ENCODE results near the gene PRKCH. TPM values are rescaled to one million over a fixed set of nuclear protein-coding genes. Genes with fewer than 3 reads are reported as not detected.
"Not testable (repeated sequence)": the region's sequence is repeated elsewhere in the genome, so short reads cannot be mapped to it uniquely, and the experiment has no call there.

Gene PRKCH
- total RNA-seq, 1 experiment from 2014 or later, result 5.2 TPM

DNA sequence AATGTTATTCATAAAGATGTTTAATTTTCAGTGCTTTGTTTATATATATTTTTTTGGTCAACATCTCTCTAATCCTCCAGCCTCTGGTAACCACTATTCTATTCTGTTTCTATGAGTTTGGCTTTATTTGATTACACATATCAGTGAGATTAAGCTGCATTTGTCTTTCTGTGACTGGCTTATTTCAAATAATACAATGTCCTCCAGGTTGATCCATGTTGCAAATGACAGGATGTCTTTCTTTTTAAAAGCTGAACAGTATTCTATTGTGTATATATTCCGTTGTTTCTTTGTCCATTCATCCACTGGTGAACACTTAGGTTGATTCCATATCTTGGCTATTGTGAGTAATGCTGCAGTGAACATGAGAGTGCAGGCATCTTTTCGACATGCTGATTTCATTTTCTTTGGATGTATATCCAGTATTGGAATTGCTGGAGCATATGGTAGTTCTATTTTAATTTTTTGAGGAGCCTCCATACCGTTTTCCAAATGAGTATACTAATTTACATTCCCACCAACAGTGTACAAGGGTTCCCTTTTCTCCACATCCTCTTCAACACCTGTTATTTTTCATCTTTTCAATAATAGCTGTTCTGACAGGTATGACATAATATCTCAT lies 142.4 kb downstream of the PRKCH start:
- Histone ChIP-seq H3K56ac (ENCODE audit: insufficient read length, low read depth, low read length) (no peak overlapping the region), H3K14ac (ENCODE audit: insufficient read depth, low read length) (no peak overlapping the region), H3K4ac (ENCODE audit: low read depth, low read length) (no peak overlapping the region), H3K4me2 (ENCODE audit: insufficient read depth, insufficient read length, low read length) (no peak overlapping the region), H2BK20ac (ENCODE audit: low read depth, low read length, poor library complexity, severe bottlenecking) (no peak overlapping the region), H3K23ac (ENCODE audit: insufficient read length, low read depth, low read length) (no peak overlapping the region), H3K27ac (ENCODE audit: insufficient read length, low read depth, low read length) (no peak overlapping the region), H3K23me2 (ENCODE audit: insufficient read length, low read depth, low read length, poor library complexity, severe bottlenecking) (no peaks in the 10 kb centered on the region), H2AFZ (ENCODE audit: low read length) (no peak overlapping the region), H3K18ac (ENCODE audit: insufficient read length, low read depth, low read length) (no peak overlapping the region), H3K9me3 (ENCODE audit: control insufficient read depth, low read depth, low read length) (no peaks in the 10 kb centered on the region), H2BK5ac (ENCODE audit: insufficient read length, low read length) (no peak overlapping the region), H4K20me1 (ENCODE audit: control insufficient read depth, insufficient read depth, insufficient read length) (no peaks in the 10 kb centered on the region), H4K8ac (replicated peaks; ENCODE audit: insufficient read length, low read depth, low read length) (no peak overlapping the region), H2BK12ac (ENCODE audit: insufficient read length, low read depth, low read length) (no peak overlapping the region), H3K79me2 (ENCODE audit: insufficient read depth, low read length) (no peaks in the 10 kb centered on the region), H4K91ac (ENCODE audit: insufficient read length, low read depth, low read length) (no peak overlapping the region), H2BK120ac (ENCODE audit: low read depth, low read length, poor library complexity, severe bottlenecking) (no peak overlapping the region), H2BK15ac (ENCODE audit: low read depth, low read length) (no peak overlapping the region), H3K4me1 (ENCODE audit: insufficient read depth, low read length) (peaks cover 9% of the 10 kb centered on the region; the same call in 1 of the 2 replicates), H2AK5ac (ENCODE audit: insufficient read length, low read length) (no peak overlapping the region), H3K9ac (ENCODE audit: extremely low read depth, insufficient read length, low read length) (no peak overlapping the region), H3T11ph (ENCODE audit: low read length) (no peak overlapping the region), H4K5ac (ENCODE audit: insufficient read length, low read depth, low read length) (no peak overlapping the region), H3K79me1 (ENCODE audit: insufficient read depth, low read depth, low read length, poor library complexity, severe bottlenecking) (no peaks in the 10 kb centered on the region), H3K27me3 (ENCODE audit: insufficient read depth, low read length) (no peaks in the 10 kb centered on the region)
- no peak overlapping the region for H3K27ac Mint-ChIP-seq
- peaks cover 0 to 9% (median 0%) of the 10 kb centered on the region in 3 experiments; a peak in 2 of 7 replicates for H3K36me3 Mint-ChIP-seq (ENCODE audit: insufficient read depth in 1 of 3, low read depth in 3 of 3)
- H3K4me1 Mint-ChIP-seq, result peaks cover 33% of the 10 kb centered on the region in 2 experiments
- H3K4me3 Mint-ChIP-seq, result no peak overlapping the region
- peaks cover 0 to 9% of the 10 kb centered on the region in 2 experiments; a peak in 3 of 5 replicates for H3K9me3 Mint-ChIP-seq
- TF ChIP-seq, protein P1, sequence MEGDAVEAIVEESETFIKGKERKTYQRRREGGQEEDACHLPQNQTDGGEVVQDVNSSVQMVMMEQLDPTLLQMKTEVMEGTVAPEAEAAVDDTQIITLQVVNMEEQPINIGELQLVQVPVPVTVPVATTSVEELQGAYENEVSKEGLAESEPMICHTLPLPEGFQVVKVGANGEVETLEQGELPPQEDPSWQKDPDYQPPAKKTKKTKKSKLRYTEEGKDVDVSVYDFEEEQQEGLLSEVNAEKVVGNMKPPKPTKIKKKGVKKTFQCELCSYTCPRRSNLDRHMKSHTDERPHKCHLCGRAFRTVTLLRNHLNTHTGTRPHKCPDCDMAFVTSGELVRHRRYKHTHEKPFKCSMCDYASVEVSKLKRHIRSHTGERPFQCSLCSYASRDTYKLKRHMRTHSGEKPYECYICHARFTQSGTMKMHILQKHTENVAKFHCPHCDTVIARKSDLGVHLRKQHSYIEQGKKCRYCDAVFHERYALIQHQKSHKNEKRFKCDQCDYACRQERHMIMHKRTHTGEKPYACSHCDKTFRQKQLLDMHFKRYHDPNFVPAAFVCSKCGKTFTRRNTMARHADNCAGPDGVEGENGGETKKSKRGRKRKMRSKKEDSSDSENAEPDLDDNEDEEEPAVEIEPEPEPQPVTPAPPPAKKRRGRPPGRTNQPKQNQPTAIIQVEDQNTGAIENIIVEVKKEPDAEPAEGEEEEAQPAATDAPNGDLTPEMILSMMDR (conservative IDR thresholded peaks at IDR 0.05), result no peak
- no CpG with 5 or more reads among the region's 3 CpGs for WGBS (ENCODE audit: extremely low coverage, insufficient read length, low lambda C conversion rate)
- DNase-seq, result no peak
- no peaks in the 10 kb centered on the region for H3K27me3 Mint-ChIP-seq (ENCODE audit: low read depth)

DNA sequence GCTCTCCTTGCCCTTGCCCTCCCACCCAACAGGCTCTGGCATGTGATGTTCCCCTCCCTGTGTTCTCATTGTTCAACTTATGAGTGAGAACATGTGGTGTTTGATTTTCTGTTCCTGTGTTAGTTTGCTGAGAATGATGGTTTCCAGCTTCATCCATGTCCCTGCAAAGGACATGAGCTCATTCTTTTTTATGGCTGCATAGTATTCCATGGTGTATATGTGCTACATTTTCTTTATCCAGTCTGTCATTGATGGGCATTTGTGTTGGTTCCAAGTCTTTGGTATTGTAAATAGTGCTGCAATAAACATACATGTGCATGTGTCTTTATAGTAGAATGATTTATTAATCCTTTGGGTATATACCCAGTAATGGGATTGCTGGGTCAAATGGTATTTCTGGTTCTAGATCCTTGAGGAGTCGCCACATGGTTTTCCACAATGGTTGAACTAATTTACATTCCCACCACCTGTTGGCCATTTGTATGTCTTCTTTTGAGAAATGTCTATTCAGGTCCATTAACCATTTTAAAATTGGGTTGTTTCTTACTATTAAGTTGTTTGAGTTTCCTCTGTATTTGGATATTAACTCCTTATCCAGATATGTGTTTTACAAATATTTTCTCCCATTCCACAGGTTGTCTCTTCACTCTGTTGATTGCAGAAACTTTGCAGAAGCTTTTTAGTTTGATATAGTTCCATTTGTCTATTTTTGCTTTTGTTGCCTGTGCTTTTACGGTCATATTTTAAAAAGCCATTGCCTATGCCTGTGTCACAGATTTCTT lies 143.4 kb downstream of the PRKCH start:
- H2BK5ac ChIP-seq (ENCODE audit: insufficient read length, low read length); H2BK15ac ChIP-seq (ENCODE audit: low read depth, low read length); H3K14ac ChIP-seq (ENCODE audit: insufficient read depth, low read length); H3K9me3 Mint-ChIP-seq; H2AK5ac ChIP-seq (ENCODE audit: insufficient read length, low read length); H3K4me1 ChIP-seq (ENCODE audit: insufficient read depth, low read length); H4K91ac ChIP-seq (ENCODE audit: insufficient read length, low read depth, low read length); H3K9ac ChIP-seq (ENCODE audit: extremely low read depth, insufficient read length, low read length); DNase-seq; H2BK20ac ChIP-seq (ENCODE audit: low read depth, low read length, poor library complexity, severe bottlenecking); H3T11ph ChIP-seq (ENCODE audit: low read length); H3K18ac ChIP-seq (ENCODE audit: insufficient read length, low read depth, low read length); H3K27me3 ChIP-seq (ENCODE audit: insufficient read depth, low read length); H3K79me1 ChIP-seq (ENCODE audit: insufficient read depth, low read depth, low read length, poor library complexity, severe bottlenecking); H3K4ac ChIP-seq (ENCODE audit: low read depth, low read length); H3K4me3 Mint-ChIP-seq; H3K27ac ChIP-seq (ENCODE audit: insufficient read length, low read depth, low read length); H4K20me1 ChIP-seq (ENCODE audit: control insufficient read depth, insufficient read depth, insufficient read length); H3K27me3 Mint-ChIP-seq (ENCODE audit: low read depth); H2BK120ac ChIP-seq (ENCODE audit: low read depth, low read length, poor library complexity, severe bottlenecking); H3K36me3 Mint-ChIP-seq (ENCODE audit: insufficient read depth in 1 of 3, low read depth in 3 of 3); H4K5ac ChIP-seq (ENCODE audit: insufficient read length, low read depth, low read length); H3K4me2 ChIP-seq (ENCODE audit: insufficient read depth, insufficient read length, low read length); H2BK12ac ChIP-seq (ENCODE audit: insufficient read length, low read depth, low read length); H3K56ac ChIP-seq (ENCODE audit: insufficient read length, low read depth, low read length); H3K79me2 ChIP-seq (ENCODE audit: insufficient read depth, low read length); H4K8ac ChIP-seq (replicated peaks; ENCODE audit: insufficient read length, low read depth, low read length); H3K9me3 ChIP-seq (ENCODE audit: control insufficient read depth, low read depth, low read length); H3K27ac Mint-ChIP-seq; H2AFZ ChIP-seq (ENCODE audit: low read length); H3K23ac ChIP-seq (ENCODE audit: insufficient read length, low read depth, low read length); H3K23me2 ChIP-seq (ENCODE audit: insufficient read length, low read depth, low read length, poor library complexity, severe bottlenecking): not testable (repeated sequence)
- WGBS (ENCODE audit: extremely low coverage, insufficient read length, low lambda C conversion rate), result no CpG with 5 or more reads among the region's 2 CpGs
- H3K4me1 Mint-ChIP-seq, result peaks cover 40% of the 10 kb centered on the region in 2 experiments
